Esophagus muscularis mucosa (tissue), 4 donors: ENCODE measurements around the gene TAAR6.

Experiments used
- CTCF ChIP-seq, 3 experiments: fragments of 200-600 bp in 2 of 3; fragments of 450-650 bp in 1 of 3; sonication (generic) in 2 of 3; IDR thresholded peaks; one replicate each; pipeline ENCODE4 v1.5.1; 2017 to 2019; ENCODE audit warnings: antibody characterized with exemption in 3 of 3, mild to moderate bottlenecking in 2 of 3, moderate library complexity in 1 of 3
- EP300 ChIP-seq: sonication (generic); formaldehyde crosslinking; IDR thresholded peaks from one replicate; pipeline ENCODE4 v1.6.1; 2017; ENCODE audit warnings: antibody characterized with exemption
- POLR2A ChIP-seq: fragments of 450-650 bp; IDR thresholded peaks from one replicate; pipeline ENCODE4 v1.6.1; 2017; ENCODE audit warnings: antibody characterized with exemption, moderate library complexity, mild to moderate bottlenecking, low read depth
- POLR2AphosphoS5 ChIP-seq, 2 donors: sonication (generic); formaldehyde crosslinking; IDR thresholded peaks; one replicate each; pipeline ENCODE4 v1.6.1; 2017; ENCODE audit warnings: antibody characterized with exemption in 2 of 2

DNA sequence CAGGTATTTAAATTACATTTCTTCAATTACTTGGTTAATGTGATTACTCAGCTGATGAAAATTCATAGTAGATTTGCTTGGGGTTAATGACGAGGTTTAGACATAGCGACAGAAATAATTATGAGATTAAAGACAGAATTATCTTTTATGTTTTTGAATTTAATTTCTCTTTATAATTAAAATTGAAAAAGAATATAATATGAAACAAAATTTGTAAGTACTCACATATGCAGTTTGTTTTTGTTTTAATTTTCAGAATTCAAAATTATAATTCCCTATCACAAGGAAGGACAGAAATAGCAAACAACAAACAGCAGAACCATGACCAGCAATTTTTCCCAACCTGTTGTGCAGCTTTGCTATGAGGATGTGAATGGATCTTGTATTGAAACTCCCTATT, 17.8 kb upstream of the TAAR6 start, which contains the start of gene TAAR8:
- no peak for TF ChIP-seq CTCF (IDR thresholded peaks at IDR 0.05)
- no peak for TF ChIP-seq POLR2AphosphoS5 (IDR thresholded peaks at IDR 0.05)
- TF ChIP-seq EP300 = no peak
- TF ChIP-seq POLR2A = no peak
